GM21717 (cell line): ENCODE data around the gene SIKE1.
"Not testable (repeated sequence)": the region's sequence is repeated elsewhere in the genome, so short reads cannot be mapped to it uniquely, and the experiment has no call there.

Experiments used
- ATAC-seq: cut with Tn5 transposase; IDR thresholded peaks from one replicate; pipeline ENCODE4 v1.9.1; 2021; ENCODE audit warnings: mild to moderate bottlenecking, moderate library complexity; ENCODE audit not compliant: unreplicated experiment

The SIKE1 gene

GRCh38 chr1:114756009-114756892, 24.2 kb downstream of the SIKE1 start:
- ATAC-seq = peak; percentile 44

DNA sequence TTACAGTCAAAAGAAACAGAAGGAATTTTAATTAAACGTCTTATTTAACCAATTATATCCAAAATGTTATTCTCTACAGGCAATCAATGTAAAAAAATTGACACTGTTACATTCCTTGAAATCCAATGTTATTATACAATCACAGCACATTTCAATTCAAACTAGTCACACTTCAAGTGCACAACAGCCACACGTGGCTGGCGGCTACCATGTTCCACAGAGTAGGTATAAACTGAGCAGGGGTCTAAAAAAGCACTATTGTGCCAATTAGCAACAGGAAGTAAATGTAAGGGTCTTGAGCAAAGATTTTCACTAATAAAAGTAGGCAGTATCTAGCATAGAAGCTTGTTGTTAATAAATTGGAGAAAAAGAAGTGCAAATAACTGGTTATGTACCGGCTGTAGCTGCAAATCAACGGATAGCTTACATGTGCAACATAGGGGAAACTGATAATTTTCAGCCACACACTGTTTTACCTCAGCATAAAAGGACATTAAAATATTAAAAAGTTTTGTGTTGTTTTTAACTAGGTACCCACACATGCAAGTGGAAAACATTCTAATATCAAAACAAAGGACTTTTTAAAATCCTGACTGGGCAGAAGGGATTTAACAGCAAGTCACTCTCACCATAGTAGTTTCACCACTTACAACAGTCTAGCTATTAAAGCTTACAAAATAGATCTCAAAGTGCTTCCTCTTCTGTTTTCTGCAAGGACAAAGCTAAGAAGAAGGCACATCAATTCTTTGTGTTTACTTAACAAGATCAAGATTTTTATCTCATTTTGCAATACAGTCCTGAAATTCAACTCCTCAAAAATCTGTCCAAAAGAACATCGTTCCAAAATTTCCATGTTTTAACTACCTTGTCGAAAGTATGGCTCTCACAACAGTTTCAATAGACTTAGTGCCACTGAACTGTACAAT, 25.2 kb downstream of the SIKE1 start:
- ATAC-seq = no peak

- ATAC-seq = not testable (repeated sequence)
These were observed 26.8 kb downstream of the SIKE1 start for GRCh38 chr1:114753702-114754101.

DNA sequence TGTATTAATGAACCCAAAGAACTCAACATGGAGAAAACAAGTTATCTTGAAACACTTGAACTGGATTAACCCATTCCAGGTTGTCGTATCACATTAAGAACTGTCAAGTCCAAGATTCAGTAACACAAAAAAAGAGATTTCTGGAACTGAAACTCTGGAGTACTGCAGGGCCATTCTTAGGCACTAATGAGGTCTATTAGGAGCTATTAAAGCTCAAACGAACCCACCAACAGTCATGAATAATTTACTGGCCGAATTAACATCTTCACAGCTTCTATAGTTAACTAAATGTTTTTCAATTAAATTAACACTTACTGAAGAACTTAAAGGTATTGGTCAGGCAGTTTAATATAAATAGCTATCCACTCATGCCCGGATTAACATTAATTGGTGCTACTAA, 27.3 kb downstream of the SIKE1 start:
- ATAC-seq = no peak

- ATAC-seq = no peak
These were observed 29.7 kb downstream of the SIKE1 start for GRCh38 chr1:114750780-114751179.

DNA sequence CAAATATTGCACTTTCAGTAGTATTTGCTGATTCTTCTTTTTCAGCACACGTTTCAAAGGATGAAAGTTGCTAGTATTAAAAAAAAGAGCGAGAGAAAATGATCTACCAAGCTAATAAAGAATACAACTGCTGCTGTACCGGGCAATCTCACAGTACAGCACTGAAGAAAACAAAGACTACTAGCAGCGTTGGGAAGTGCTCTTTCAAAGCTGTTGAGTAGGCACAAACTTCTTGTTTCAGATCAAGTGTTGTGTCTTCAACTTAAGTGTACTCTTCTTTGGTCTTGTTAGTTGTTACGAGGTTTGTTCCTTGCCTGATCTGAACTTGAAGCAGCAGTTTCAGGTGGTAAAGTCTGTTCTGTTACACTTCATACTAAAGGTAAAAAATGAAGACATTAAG, 30.6 kb downstream of the SIKE1 start:
- no peak for ATAC-seq

DNA sequence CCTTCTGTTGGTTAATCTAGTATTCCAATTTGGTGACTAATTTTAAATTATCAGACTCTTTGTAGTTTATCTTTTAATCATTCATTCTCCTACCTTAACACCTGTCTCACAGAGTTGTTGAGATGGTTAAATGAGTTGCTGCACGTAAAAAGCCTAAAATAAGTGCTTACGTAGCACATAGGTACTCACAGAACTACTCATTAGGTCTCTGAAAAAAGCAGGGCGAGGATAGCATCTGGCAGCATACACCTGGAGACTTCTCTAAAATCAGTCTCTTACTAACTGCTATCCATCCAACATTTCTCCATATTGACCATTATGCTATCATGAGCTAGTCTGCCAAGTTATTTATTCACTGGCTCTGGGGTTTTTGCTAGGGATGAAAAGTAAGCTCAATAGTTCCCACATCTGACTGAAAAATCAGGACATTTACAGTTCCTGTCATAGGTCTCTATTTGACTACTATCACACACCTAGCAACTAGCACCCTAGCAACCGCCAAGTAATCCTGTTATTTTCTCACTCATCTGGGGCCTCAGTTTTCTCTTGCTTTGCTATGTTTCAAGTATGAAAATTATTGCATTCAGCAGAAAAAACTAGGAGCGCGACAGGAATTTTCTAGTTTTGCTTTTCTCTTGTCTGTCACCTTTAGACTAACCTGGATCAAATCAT, 33.9 kb downstream of the SIKE1 start:
- no peak for ATAC-seq

DNA sequence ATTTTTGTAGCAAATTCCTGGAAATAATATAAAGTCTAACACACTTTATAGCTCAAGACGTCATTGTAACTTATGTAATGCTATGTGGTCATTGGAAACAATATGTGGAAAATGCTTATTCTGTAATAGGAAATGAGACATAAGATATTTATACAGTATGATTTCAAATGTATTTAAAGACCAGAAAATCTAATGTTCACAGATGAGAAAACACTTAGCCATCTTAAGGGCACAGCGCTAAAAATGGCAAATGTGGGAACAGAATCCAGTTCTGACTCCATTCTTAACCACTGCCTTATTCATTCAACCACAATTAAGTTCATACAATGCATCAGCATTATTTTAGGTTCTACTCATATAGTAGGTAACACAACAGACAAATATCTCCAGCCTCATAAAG, 35.2 kb downstream of the SIKE1 start:
- no peak for ATAC-seq

DNA sequence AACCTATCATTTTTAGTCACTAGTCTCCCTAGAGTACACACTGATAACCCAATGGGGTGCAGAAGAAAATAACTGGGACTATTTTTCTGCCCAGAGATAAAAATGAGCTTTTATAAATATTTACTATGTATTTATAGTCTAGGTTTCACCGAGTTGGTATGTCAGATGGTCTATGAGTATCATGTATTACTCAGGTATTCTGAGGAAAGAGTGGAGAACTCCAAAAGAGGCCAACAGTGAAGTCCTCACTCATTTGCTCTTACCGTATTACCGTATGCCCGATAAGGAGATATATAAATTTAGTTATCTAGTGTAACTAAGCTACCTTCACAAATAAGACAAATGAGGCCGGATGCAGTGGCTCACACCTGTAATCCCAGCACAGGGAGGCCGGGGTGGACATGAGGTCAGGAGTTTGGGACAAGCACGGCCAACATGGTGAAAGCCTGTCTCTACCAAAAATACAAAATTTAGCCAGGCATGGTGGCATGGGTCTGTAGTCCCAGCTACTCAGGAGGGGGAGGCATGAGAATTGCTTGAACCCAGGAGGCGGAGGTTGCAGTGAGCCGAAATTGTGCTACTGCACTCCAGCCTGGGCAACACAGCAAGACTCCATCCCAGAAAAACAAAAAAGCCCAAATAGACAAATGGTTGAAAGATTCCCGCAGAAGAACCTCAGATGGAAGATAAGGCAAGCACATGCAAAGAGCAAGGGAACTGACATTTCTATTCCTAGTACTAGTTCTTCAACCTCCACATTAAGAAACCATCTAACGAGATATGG, 38.3 kb downstream of the SIKE1 start:
- no peak for ATAC-seq

DNA sequence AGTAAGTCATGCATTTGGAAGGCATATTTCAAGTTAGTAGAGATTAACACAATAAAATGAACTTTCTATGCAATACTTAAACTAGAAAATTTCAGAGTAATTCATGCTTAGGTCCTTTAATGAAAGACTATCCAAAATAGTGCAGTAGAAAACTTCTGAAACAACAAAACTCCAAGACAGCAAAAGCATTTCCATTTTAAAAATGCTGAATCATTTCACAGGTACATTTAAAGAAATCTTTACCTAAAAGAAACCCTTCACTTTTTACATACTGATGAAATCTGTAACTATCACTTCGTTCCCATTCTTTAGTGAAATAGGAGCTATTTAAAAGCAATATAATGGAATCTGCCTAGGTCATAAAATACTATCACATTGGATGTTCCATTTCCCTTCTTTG, 40.2 kb downstream of the SIKE1 start:
- ATAC-seq = no peak

GRCh38 chr1:114737314-114737849, 43.1 kb downstream of the SIKE1 start:
- ATAC-seq = no peak

DNA sequence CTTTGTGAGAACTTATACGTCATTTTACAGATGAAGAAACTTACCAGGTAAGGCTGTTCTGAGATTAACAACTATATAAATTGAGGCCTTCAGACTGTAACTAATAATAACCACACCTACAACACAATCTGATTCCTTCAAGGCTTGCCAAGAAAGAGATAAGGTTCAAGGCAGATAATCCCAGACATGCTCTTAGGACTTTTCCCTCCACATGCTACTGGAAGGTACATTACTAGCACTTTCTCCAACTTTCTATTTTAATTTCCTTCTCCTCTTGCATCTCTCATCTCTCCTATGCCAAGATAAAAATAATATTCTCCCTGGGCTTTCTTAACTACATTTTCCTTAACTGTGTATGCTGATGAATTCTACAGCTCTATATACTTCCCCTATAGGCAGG, 45.0 kb downstream of the SIKE1 start:
- ATAC-seq = no peak

- no peak for ATAC-seq
These were observed 50.7 kb downstream of the SIKE1 start for GRCh38 chr1:114729782-114730181.

- ATAC-seq = no peak
These were observed 51.9 kb downstream of the SIKE1 start for GRCh38 chr1:114728553-114728952.

DNA sequence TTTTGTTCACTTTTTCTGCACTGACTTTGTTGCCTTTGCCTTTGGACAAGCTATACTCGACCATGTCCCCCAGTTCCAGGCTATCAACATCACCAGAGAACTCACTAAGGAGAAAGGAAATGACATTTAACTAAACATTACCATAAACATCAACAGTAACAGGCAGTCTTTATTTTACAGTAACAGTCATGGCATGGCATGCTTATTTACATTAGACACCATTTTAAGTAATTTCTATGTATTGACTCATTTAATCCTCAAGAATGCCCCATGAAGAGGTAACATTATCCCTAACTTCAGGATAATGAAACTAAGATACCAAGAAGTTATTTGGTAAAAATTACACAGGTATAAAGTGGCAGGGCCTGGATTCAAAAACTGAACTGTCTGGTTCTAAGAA, 55.3 kb downstream of the SIKE1 start:
- no peak for ATAC-seq

GRCh38 chr1:114723915-114724314, 56.6 kb downstream of the SIKE1 start:
- no peak for ATAC-seq

GRCh38 chr1:114723457-114723856, 57.0 kb downstream of the SIKE1 start:
- no peak for ATAC-seq

DNA sequence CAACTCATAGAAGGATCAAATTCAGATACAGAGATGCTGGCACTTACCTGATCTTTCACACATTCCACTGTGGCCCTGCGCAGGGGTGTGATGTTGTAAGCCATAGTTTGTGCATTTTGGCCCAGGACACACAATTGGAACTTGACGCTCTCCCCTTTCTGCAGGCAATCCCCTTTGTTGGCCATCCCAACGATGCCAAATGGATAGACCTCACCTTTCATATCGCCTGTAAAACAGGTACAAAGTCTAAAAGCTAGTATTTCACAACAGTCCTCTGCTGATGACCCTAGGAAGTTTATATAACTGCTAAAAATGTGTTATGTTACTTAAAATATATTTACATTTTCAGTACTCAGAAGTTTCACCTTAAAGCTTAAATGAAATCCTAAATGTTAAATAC, 60.0 kb downstream of the SIKE1 start:
- ATAC-seq = no peak
